Heart left ventricle (tissue), 13 donors: ENCODE measurements around the gene LOC101059915.

Experiments used
- POLR2A ChIP-seq, 2 donors: fragments of 450-650 bp; IDR thresholded peaks; one replicate each; pipeline ENCODE4 v1.6.1; 2017; ENCODE audit warnings: antibody characterized with exemption in 2 of 2, mild to moderate bottlenecking in 2 of 2, moderate library complexity in 2 of 2
- TF ChIP-seq, protein P1 (sequence below), 12 donors: fragments of 200-600 bp; sonication (generic) in 4 of 12; IDR thresholded peaks; one replicate each; pipeline versions ENCODE4 v1.5.0 to v1.8.0; 2018 to 2022; ENCODE audit warnings: antibody characterized with exemption in 12 of 12, mild to moderate bottlenecking in 5 of 12
- donor health status: ischemic (EF 13 %, LVEDD 7.1; RV severe dilation, severe dysfunction).
- donor health status: DM: no; HTN: yes; CAD: no.
- donor health status: DM: no; HTN: no; CAD: no.
- donor health status: ischemic (EF 25% LVEDD 6.9; RV normal size, moderate dysfunction).
- donor health status: ischemic (EF 25% LVEDD 5.7; RV mildly dilated, moderate dysfunction).
- donor health status: ischemic (EF 35%, LVEDD 5.7; RV mildly dilated, moderate dysfunction).
- donor health status: nonischemic (EF 11% LVEDD 7.7; RV severe dilation, severe dysfunction).
- donor health status: DM: yes; HTN: yes; CAD: no.
- donor health status: PGD.
- donor health status: ischemic (EF 29% LVEDD 5.4; RV normal size, mild dysfunction).
- donor health status: nonischemic (EF 23%, LVEDD 6.1; RV moderate dilation, normal function).

- TF ChIP-seq, protein P1, sequence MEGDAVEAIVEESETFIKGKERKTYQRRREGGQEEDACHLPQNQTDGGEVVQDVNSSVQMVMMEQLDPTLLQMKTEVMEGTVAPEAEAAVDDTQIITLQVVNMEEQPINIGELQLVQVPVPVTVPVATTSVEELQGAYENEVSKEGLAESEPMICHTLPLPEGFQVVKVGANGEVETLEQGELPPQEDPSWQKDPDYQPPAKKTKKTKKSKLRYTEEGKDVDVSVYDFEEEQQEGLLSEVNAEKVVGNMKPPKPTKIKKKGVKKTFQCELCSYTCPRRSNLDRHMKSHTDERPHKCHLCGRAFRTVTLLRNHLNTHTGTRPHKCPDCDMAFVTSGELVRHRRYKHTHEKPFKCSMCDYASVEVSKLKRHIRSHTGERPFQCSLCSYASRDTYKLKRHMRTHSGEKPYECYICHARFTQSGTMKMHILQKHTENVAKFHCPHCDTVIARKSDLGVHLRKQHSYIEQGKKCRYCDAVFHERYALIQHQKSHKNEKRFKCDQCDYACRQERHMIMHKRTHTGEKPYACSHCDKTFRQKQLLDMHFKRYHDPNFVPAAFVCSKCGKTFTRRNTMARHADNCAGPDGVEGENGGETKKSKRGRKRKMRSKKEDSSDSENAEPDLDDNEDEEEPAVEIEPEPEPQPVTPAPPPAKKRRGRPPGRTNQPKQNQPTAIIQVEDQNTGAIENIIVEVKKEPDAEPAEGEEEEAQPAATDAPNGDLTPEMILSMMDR (IDR thresholded peaks at IDR 0.05), result no peak
- no peak for TF ChIP-seq POLR2A (IDR thresholded peaks at IDR 0.05)
Observed at GRCh38 chrX:71636438-71637252, 30.7 kb upstream of the LOC101059915 start.
